Measurements from ENCODE around the gene C3orf20. TPM values are rescaled to one million over a fixed set of nuclear protein-coding genes. Genes with fewer than 3 reads are reported as not detected.

C3orf20 gene
- total RNA-seq, 1 donor from 2014 or later: 0.13 TPM

- no peaks in the 10 kb centered on the region for H3K9me3 Mint-ChIP-seq (ENCODE audit: unreplicated experiment)
Observed at GRCh38 chr3:14703128-14703750, 28.3 kb downstream of the C3orf20 start.

GRCh38 chr3:14703791-14704190, 28.9 kb downstream of the C3orf20 start:
- Mint-ChIP-seq H3K4me1 (ENCODE audit: unreplicated experiment) (no peaks in the 10 kb centered on the region), H3K9me3 (ENCODE audit: unreplicated experiment) (no peaks in the 10 kb centered on the region), H3K36me3 (ENCODE audit: low read depth, unreplicated experiment) (no peaks in the 10 kb centered on the region), H3K4me3 (ENCODE audit: unreplicated experiment) (no peak overlapping the region), H3K27me3 (ENCODE audit: unreplicated experiment) (peaks cover 8% of the 10 kb centered on the region), H3K27ac (ENCODE audit: unreplicated experiment) (no peak overlapping the region)
- DNase-seq (ENCODE audit: low spot score): no peak
- TF ChIP-seq, protein P1, sequence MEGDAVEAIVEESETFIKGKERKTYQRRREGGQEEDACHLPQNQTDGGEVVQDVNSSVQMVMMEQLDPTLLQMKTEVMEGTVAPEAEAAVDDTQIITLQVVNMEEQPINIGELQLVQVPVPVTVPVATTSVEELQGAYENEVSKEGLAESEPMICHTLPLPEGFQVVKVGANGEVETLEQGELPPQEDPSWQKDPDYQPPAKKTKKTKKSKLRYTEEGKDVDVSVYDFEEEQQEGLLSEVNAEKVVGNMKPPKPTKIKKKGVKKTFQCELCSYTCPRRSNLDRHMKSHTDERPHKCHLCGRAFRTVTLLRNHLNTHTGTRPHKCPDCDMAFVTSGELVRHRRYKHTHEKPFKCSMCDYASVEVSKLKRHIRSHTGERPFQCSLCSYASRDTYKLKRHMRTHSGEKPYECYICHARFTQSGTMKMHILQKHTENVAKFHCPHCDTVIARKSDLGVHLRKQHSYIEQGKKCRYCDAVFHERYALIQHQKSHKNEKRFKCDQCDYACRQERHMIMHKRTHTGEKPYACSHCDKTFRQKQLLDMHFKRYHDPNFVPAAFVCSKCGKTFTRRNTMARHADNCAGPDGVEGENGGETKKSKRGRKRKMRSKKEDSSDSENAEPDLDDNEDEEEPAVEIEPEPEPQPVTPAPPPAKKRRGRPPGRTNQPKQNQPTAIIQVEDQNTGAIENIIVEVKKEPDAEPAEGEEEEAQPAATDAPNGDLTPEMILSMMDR (IDR thresholded peaks at IDR 0.05; ENCODE audit: unreplicated experiment): no peak

More at GRCh38 chr3:14703128-14703750, 28.3 kb downstream of the C3orf20 start:
- Mint-ChIP-seq H3K27me3 (ENCODE audit: unreplicated experiment) (peaks cover 8% of the 10 kb centered on the region), H3K27ac (ENCODE audit: unreplicated experiment) (no peak overlapping the region), H3K4me1 (ENCODE audit: unreplicated experiment) (no peaks in the 10 kb centered on the region), H3K36me3 (ENCODE audit: low read depth, unreplicated experiment) (no peaks in the 10 kb centered on the region), H3K4me3 (ENCODE audit: unreplicated experiment) (no peak overlapping the region)
- TF ChIP-seq, protein P1 (IDR thresholded peaks at IDR 0.05; ENCODE audit: unreplicated experiment): no peak
- DNase-seq (ENCODE audit: low spot score): no peak

GRCh38 chr3:14706096-14706495, 31.2 kb downstream of the C3orf20 start:
- Mint-ChIP-seq H3K36me3 (ENCODE audit: low read depth, unreplicated experiment) (no peaks in the 10 kb centered on the region), H3K9me3 (ENCODE audit: unreplicated experiment) (no peaks in the 10 kb centered on the region), H3K4me1 (ENCODE audit: unreplicated experiment) (no peaks in the 10 kb centered on the region), H3K4me3 (ENCODE audit: unreplicated experiment) (no peak overlapping the region), H3K27me3 (ENCODE audit: unreplicated experiment) (peaks cover 5% of the 10 kb centered on the region), H3K27ac (ENCODE audit: unreplicated experiment) (no peak overlapping the region)
- no peak for DNase-seq (ENCODE audit: low spot score)
- TF ChIP-seq, protein P1 (IDR thresholded peaks at IDR 0.05; ENCODE audit: unreplicated experiment): no peak

GRCh38 chr3:14716591-14716990, 41.6 kb downstream of the C3orf20 start:
- peaks cover 5% of the 10 kb centered on the region for H3K27me3 Mint-ChIP-seq (ENCODE audit: unreplicated experiment)
- H3K36me3 Mint-ChIP-seq (ENCODE audit: low read depth, unreplicated experiment): peaks cover 4% of the 10 kb centered on the region
- DNase-seq (ENCODE audit: low spot score): no peak
- H3K4me1 Mint-ChIP-seq (ENCODE audit: unreplicated experiment): no peaks in the 10 kb centered on the region
- H3K4me3 Mint-ChIP-seq (ENCODE audit: unreplicated experiment): no peak overlapping the region
- TF ChIP-seq, protein P1 (IDR thresholded peaks at IDR 0.05; ENCODE audit: unreplicated experiment): no peak
- H3K27ac Mint-ChIP-seq (ENCODE audit: unreplicated experiment): no peak overlapping the region
- H3K9me3 Mint-ChIP-seq (ENCODE audit: unreplicated experiment): no peaks in the 10 kb centered on the region

DNA sequence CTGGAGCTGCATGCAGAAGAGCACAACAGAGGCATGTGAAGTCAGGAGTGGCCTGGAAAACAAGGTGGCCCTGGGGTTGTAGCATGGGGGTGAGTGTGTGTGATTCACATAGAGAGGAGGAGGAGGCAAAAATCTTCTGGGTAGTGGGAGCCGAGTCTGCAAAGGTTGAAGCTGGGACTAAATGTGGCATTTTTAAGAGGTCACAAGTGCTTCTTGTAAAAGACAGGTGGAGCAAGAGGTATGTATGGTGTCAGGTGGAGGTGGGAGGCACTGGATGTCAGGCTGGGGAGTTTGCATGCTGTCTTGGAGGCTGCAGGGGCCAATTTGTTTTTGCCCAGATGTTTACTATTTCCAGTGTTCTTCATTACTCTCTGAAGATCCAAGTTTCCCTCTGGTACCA, 42.4 kb downstream of the C3orf20 start:
- no peaks in the 10 kb centered on the region for H3K9me3 Mint-ChIP-seq (ENCODE audit: unreplicated experiment)
- no peak overlapping the region for H3K27ac Mint-ChIP-seq (ENCODE audit: unreplicated experiment)
- no peaks in the 10 kb centered on the region for H3K4me1 Mint-ChIP-seq (ENCODE audit: unreplicated experiment)
- peaks cover 4% of the 10 kb centered on the region for H3K36me3 Mint-ChIP-seq (ENCODE audit: low read depth, unreplicated experiment)
- H3K27me3 Mint-ChIP-seq (ENCODE audit: unreplicated experiment): peaks cover 5% of the 10 kb centered on the region
- H3K4me3 Mint-ChIP-seq (ENCODE audit: unreplicated experiment): no peak overlapping the region
- TF ChIP-seq, protein P1 (IDR thresholded peaks at IDR 0.05; ENCODE audit: unreplicated experiment): no peak
- no peak for DNase-seq (ENCODE audit: low spot score)
